HCT116 (cell line): Measurements from ENCODE around the gene TM7SF3. TPM values are rescaled to one million over a fixed set of nuclear protein-coding genes. Genes with fewer than 3 reads are reported as not detected.

Source experiments
- ATAC-seq: fragments of 200-7000 bp; cut with Tn5 transposase; 2 replicates; pipeline ENCODE4 v1.9.1; 2020; ENCODE audit warnings: mild to moderate bottlenecking, moderate library complexity
- Bru-seq: library from RNA; stranded (reverse); fragments of 400-500 nt; gene quantifications from one replicate; lab custom pipeline; 2021; lab: Mats Ljungman, UMichigan
- BruChase-seq, 2 experiments: library from RNA; stranded (reverse); fragments of 400-500 nt; gene quantifications; one replicate each; lab custom pipeline; 2021; lab: Mats Ljungman, UMichigan
- BruUV-seq: library from RNA; stranded (reverse); fragments of 400-500 nt; replicated peaks from 2 replicates; lab custom pipeline; 2021; lab: Mats Ljungman, UMichigan
- CTCF ChIA-PET: fragments of 300-600 bp; sonication (Branson Sonifier 250); formaldehyde crosslinking; loops from one replicate; lab custom pipeline; 2021; ENCODE audit warnings: antibody characterized with exemption; lab: Charles Lee
- POLR2A ChIA-PET: fragments of 300-600, 350-600 bp; sonication (Branson Sonifier 250); formaldehyde crosslinking; loops from one replicate; lab custom pipeline; 2021; ENCODE audit warnings: antibody characterized with exemption; lab: Charles Lee
- RAD21 ChIA-PET, 2 experiments: fragments of 300-600 bp; sonication (Branson Sonifier 250); formaldehyde crosslinking; loops; one replicate each; lab custom pipeline; 2023; ENCODE audit warnings: low total read pairs in 2 of 2; ENCODE audit not compliant: uncharacterized antibody in 2 of 2, unreplicated experiment in 2 of 2, low non-redundant PET in 1 of 2; lab: Charles Lee
- DNase-seq: peaks from one replicate; pipeline ENCODE4 v3.0.0-alpha.2; 2010; ENCODE audit warnings: low read depth, low spot score
- H2AFZ ChIP-seq: fragments of 200-600 bp; shearing (Covaris generic), sonication (generic); 2 replicates; pipeline ENCODE4 v1.6.1; 2017; ENCODE audit warnings: low read depth, mixed run types, mixed read lengths, antibody characterized with exemption, low read length; ENCODE audit not compliant: poor library complexity, severe bottlenecking
- H3K27ac ChIP-seq: 2 replicates; pipeline ENCODE4 v1.5.1; 2012; ENCODE audit warnings: low read depth, low read length
- H3K27me3 ChIP-seq: fragments of 200-600 bp; sonication (generic); 2 replicates; pipeline ENCODE4 v1.6.1; 2016; ENCODE audit warnings: mixed run types, low read length, mixed read lengths; ENCODE audit not compliant: insufficient read depth
- H3K36me3 ChIP-seq, 2 experiments: fragments of 200-500 bp in 1 of 2; fragments of 200-600 bp in 1 of 2; sonication (Bioruptor generic) in 1 of 2; sonication (generic) in 1 of 2; 2 replicates each; pipeline versions ENCODE4 v1.5.1 to v1.6.1; 2014 to 2016; ENCODE audit warnings: low read length in 2 of 2, inconsistent platforms in 1 of 2, mixed read lengths in 1 of 2, mixed run types in 1 of 2; ENCODE audit not compliant: insufficient read depth in 2 of 2, control insufficient read depth in 1 of 2
- H3K4me1 ChIP-seq, 2 experiments: fragments of 200-600 bp in 1 of 2; sonication (generic) in 1 of 2; 2 replicates each; pipeline versions ENCODE4 v1.5.1 to v1.6.1; 2012 to 2017; ENCODE audit warnings: low read length in 2 of 2, inconsistent platforms in 1 of 2, mild to moderate bottlenecking in 1 of 2, mixed read lengths in 1 of 2, mixed run types in 1 of 2, moderate library complexity in 1 of 2; ENCODE audit not compliant: insufficient read depth in 2 of 2, control insufficient read depth in 1 of 2
- H3K4me2 ChIP-seq: fragments of 200-600 bp; sonication (generic); 2 replicates; pipeline ENCODE4 v1.6.1; 2017; ENCODE audit warnings: mixed run types, low read length, mixed read lengths
- H3K4me3 ChIP-seq, 2 experiments: fragments of 200-600 bp in 1 of 2; sonication (generic) in 1 of 2; replicated peaks in 1 of 2; 2 replicates each; pipeline ENCODE4 v1.5.1; 2011 to 2016; ENCODE audit warnings: low read length in 2 of 2, control low read depth in 1 of 2, low read depth in 1 of 2, mild to moderate bottlenecking in 1 of 2, mixed read lengths in 1 of 2, mixed run types in 1 of 2
- H3K79me2 ChIP-seq: fragments of 200-600 bp; sonication (generic); 2 replicates; pipeline ENCODE4 v1.6.1; 2017; ENCODE audit warnings: mild to moderate bottlenecking, mixed run types, low read length, moderate library complexity, mixed read lengths; ENCODE audit not compliant: insufficient read depth
- H3K9ac ChIP-seq: fragments of 200-600 bp; sonication (generic); 2 replicates; pipeline ENCODE4 v1.6.1; 2016; ENCODE audit warnings: low read length, mixed read lengths
- H3K9me2 ChIP-seq: fragments of 200-600 bp; sonication (generic), shearing (Covaris generic); 2 replicates; pipeline ENCODE4 v1.6.1; 2017; ENCODE audit warnings: mixed run types, mild to moderate bottlenecking, moderate library complexity; ENCODE audit not compliant: insufficient read depth
- H3K9me3 ChIP-seq, 2 experiments: fragments of 200-500 bp in 1 of 2; fragments of 200-600 bp in 1 of 2; sonication (Bioruptor generic) in 1 of 2; sonication (generic) in 1 of 2; 2 replicates each; pipeline ENCODE4 v1.6.1; 2014 to 2017; ENCODE audit warnings: low read length in 2 of 2, mixed read lengths in 2 of 2, inconsistent platforms in 1 of 2, low read depth in 1 of 2, mild to moderate bottlenecking in 1 of 2, mixed run types in 1 of 2, moderate library complexity in 1 of 2; ENCODE audit not compliant: control insufficient read depth in 1 of 2, insufficient read depth in 1 of 2
- H4K20me1 ChIP-seq: fragments of 200-600 bp; sonication (generic), shearing (Covaris generic); 2 replicates; pipeline ENCODE4 v1.6.1; 2017; ENCODE audit warnings: mixed run types, mild to moderate bottlenecking, moderate library complexity; ENCODE audit not compliant: insufficient read depth
- CEBPB ChIP-seq: IDR thresholded peaks from 2 replicates; pipeline ENCODE4 v1.6.1; 2012; ENCODE audit warnings: low read depth
- EZH2 ChIP-seq: fragments of 200-600 bp; sonication (generic); IDR thresholded peaks from 2 replicates; pipeline ENCODE4 v1.6.1; 2017; ENCODE audit warnings: antibody characterized with exemption, mixed run types
- FOSL1 ChIP-seq: IDR thresholded peaks from 2 replicates; pipeline ENCODE4 v1.6.1; 2012; ENCODE audit warnings: low read depth
- JUND ChIP-seq: IDR thresholded peaks from 2 replicates; pipeline ENCODE4 v1.6.1; 2012
- POLR2A ChIP-seq: IDR thresholded peaks from 2 replicates; pipeline ENCODE4 v1.7.0; 2011; ENCODE audit warnings: borderline replicate concordance; ENCODE audit not compliant: insufficient read depth, insufficient read length; ENCODE audit errors: extremely low read depth
- POLR2AphosphoS5 ChIP-seq: IDR thresholded peaks from 2 replicates; pipeline ENCODE4 v1.6.1; 2011; ENCODE audit warnings: mild to moderate bottlenecking, low read depth, low read length, moderate library complexity
- RAD21 ChIP-seq: IDR thresholded peaks from 2 replicates; pipeline ENCODE4 v1.6.1; 2012; ENCODE audit warnings: low read depth, mild to moderate bottlenecking
- SIN3A ChIP-seq: IDR thresholded peaks from 2 replicates; pipeline ENCODE4 v1.6.1; 2012; ENCODE audit warnings: low read depth
- SRF ChIP-seq: IDR thresholded peaks from 2 replicates; pipeline ENCODE4 v1.6.1; 2012; ENCODE audit warnings: low read depth
- TCF7L2 ChIP-seq: IDR thresholded peaks from 2 replicates; pipeline ENCODE4 v1.7.0; 2011; ENCODE audit warnings: borderline replicate concordance, inconsistent platforms; ENCODE audit not compliant: insufficient read depth, insufficient read length; ENCODE audit errors: extremely low read depth
- YY1 ChIP-seq: IDR thresholded peaks from 2 replicates; pipeline ENCODE4 v1.6.1; 2011; ENCODE audit warnings: low read length, low read depth, moderate library complexity, mild to moderate bottlenecking; ENCODE audit not compliant: insufficient replicate concordance; ENCODE audit errors: extremely low read depth
- ZFX ChIP-seq: fragments of 450-650 bp; IDR thresholded peaks from 2 replicates; pipeline ENCODE4 v1.6.1; 2017
- ZNF274 ChIP-seq: fragments of 200-500 bp; sonication (Bioruptor generic); IDR thresholded peaks from 2 replicates; pipeline ENCODE4 v1.6.1; 2014; ENCODE audit warnings: mild to moderate bottlenecking, low read depth, low read length, inconsistent platforms
- intact Hi-C: fragments of 100-400 bp; cut with micrococcal nuclease; formaldehyde crosslinking; loops from 2 replicates; pipeline ENCODE4 v1.10.0; 2022
- long read RNA-seq: library from polyadenylated mRNA; unstranded; transcript quantifications from one replicate; pipeline ENCODE4 v2.0.0, GENCODE V29; 2021; ENCODE audit not compliant: unreplicated experiment
- polyA plus RNA-seq: library from polyadenylated mRNA; unstranded; fragments of >200 nt; gene quantifications from 2 replicates; pipeline ENCODE4 v1.2.1, GENCODE V29; 2012; ENCODE audit warnings: missing spikeins
- total RNA-seq: library from RNA; stranded (reverse); gene quantifications from one replicate; pipeline ENCODE4 v1.2.1, GENCODE V29; 2021; ENCODE audit not compliant: unreplicated experiment
- TF ChIP-seq, protein P1 (sequence below): IDR thresholded peaks from 2 replicates; pipeline ENCODE4 v1.6.1; 2011; ENCODE audit warnings: mild to moderate bottlenecking, low read length, moderate library complexity; ENCODE audit not compliant: insufficient replicate concordance; ENCODE audit errors: extremely low read depth
- TF ChIP-seq, protein P2 (sequence below): IDR thresholded peaks from 2 replicates; pipeline ENCODE4 v1.6.1; 2012
- TF ChIP-seq, protein P3 (sequence below): IDR thresholded peaks from 2 replicates; pipeline ENCODE4 v1.6.1; 2012
- TF ChIP-seq, protein P4 (sequence below), 3 experiments: fragments of 200-600 bp in 1 of 3; sonication (generic) in 1 of 3; IDR thresholded peaks in 2 of 3; conservative IDR thresholded peaks in 1 of 3; 2 replicates each; pipeline ENCODE4 v1.5.1; 2012 to 2017; ENCODE audit warnings: low read depth in 2 of 3, low read length in 2 of 3, antibody characterized with exemption in 1 of 3, borderline replicate concordance in 1 of 3, control low read depth in 1 of 3, mild to moderate bottlenecking in 1 of 3, mixed read lengths in 1 of 3, mixed run types in 1 of 3, moderate library complexity in 1 of 3; ENCODE audit not compliant: insufficient read depth in 1 of 3

TM7SF3 gene, protein sequence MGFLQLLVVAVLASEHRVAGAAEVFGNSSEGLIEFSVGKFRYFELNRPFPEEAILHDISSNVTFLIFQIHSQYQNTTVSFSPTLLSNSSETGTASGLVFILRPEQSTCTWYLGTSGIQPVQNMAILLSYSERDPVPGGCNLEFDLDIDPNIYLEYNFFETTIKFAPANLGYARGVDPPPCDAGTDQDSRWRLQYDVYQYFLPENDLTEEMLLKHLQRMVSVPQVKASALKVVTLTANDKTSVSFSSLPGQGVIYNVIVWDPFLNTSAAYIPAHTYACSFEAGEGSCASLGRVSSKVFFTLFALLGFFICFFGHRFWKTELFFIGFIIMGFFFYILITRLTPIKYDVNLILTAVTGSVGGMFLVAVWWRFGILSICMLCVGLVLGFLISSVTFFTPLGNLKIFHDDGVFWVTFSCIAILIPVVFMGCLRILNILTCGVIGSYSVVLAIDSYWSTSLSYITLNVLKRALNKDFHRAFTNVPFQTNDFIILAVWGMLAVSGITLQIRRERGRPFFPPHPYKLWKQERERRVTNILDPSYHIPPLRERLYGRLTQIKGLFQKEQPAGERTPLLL
- 46.5 TPM for total RNA-seq
- 32.8 and 42.6 TPM in 2 replicates for polyA plus RNA-seq
- Bru-seq, nascent RNA = percentile 77 among the genes with signal in this experiment
- BruChase-seq, experiment 1, labeled RNA remaining after a 6-hour chase = percentile 75 among the genes with signal in this experiment
- BruChase-seq, experiment 2, labeled RNA remaining after a 2-hour chase = percentile 84 among the genes with signal in this experiment
- long read RNA-seq, transcript TM7SF3-201 (12 exons, 2,709 nt) = major isoform, 35 of 107 reads
- long read RNA-seq, partial matches to known transcripts = 11 of 107 reads
- long read RNA-seq, other reads (novel, unspliced or antisense) = 60 of 107 reads

DNA sequence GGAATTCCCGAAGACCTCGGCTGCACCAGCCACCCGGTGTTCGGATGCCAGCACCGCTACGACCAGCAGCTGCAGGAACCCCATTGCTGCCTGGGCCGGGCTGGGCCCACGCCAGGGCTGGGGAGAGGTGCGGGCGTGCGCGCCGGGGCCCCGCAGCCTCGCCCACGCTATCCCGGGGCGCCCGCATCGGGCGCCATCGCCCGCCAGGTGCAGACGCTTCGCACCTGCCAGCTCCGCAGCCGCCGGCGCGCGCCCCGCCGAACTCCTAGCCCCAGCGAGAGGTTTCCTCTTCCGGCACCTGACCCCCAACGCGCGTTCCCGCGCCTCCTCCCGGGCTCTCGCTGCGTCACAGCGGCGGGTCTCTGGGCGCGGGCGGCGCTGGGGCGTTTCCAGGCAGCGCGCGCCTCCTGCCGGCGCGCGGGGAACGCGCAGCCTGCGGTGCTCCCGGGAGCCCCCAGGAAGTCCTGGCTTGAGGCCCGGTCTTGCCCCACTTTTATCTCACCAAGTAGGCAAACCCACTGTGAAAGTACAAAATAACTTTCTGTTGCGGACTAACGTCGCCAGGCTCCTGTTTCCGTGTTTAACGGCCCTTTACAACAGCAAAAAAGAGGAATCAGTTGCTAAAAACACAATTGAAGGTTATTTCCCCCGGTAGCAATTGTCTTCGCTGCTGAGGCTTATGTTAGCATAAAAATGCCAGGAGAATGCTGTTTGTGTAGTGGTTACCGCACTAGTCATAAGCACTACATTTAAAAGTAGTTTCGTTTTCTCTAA is at the start of gene TM7SF3:
Gene TM7SF3, minus strand, starts transcription at position 300 of the 774 bp plus-strand sequence. Its CDS starts 216 bp downstream, at position 84.
- Histone ChIP-seq H3K4me3 (peak within 1 kb of the TSS; percentile 47 to 87), H3K9me3 (no peaks in the 10 kb centered on the region), H3K9me2 (no peaks in the 10 kb centered on the region), H4K20me1 (no peaks in the 10 kb centered on the region), H3K4me1 (peaks cover 18 to 34% of the 10 kb centered on the region in 2 experiments; a peak in 3 of 4 replicates), H3K4me2 (peak within 1 kb of the TSS; percentile 99), H3K79me2 (peaks cover 37% of the 10 kb centered on the region), H3K36me3 (no peaks in the 10 kb centered on the region; a peak in 1 of 4 replicates), H3K9ac (peak within 1 kb of the TSS; percentile 70), H3K27me3 (no peaks in the 10 kb centered on the region), H2AFZ (peak within 1 kb of the TSS; percentile 65), H3K27ac (peak within 1 kb of the TSS; percentile 61)
- DNase-seq = peak; percentile 77
- ChIA-PET POLR2A (interaction anchor here (1.0 kb wide), 1 partner anchor 8 kb away, joined by 3 read pairs; the partner anchor contains the start of gene MED21), CTCF (interaction anchor here (0.8 to 2.6 kb wide), 9 partner anchors 9 to 291 kb away, joined by 3 to 68 read pairs (median 4); partner anchors contain the start of gene MED21), RAD21 (no interaction called here)
- ATAC-seq = peak; percentile 95
- intact Hi-C loops = loop anchor here (2.0 to 10.0 kb wide), 3 partner anchors 77 to 691 kb away; partner anchors contain the start of genes FGFR1OP2 and INTS13
- BruUV-seq = no TSS peak
- TF ChIP-seq, protein P1, sequence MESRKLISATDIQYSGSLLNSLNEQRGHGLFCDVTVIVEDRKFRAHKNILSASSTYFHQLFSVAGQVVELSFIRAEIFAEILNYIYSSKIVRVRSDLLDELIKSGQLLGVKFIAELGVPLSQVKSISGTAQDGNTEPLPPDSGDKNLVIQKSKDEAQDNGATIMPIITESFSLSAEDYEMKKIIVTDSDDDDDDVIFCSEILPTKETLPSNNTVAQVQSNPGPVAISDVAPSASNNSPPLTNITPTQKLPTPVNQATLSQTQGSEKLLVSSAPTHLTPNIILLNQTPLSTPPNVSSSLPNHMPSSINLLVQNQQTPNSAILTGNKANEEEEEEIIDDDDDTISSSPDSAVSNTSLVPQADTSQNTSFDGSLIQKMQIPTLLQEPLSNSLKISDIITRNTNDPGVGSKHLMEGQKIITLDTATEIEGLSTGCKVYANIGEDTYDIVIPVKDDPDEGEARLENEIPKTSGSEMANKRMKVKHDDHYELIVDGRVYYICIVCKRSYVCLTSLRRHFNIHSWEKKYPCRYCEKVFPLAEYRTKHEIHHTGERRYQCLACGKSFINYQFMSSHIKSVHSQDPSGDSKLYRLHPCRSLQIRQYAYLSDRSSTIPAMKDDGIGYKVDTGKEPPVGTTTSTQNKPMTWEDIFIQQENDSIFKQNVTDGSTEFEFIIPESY = peak; percentile 59
- TF ChIP-seq SRF (no peak), ZFX (no peak), EZH2 (no peak), TCF7L2 (peak; percentile 34), FOSL1 (no peak), JUND (no peak), POLR2AphosphoS5 (peak; percentile 85), CEBPB (no peak), POLR2A (peak; percentile 47), ZNF274 (no peak), RAD21 (peak; percentile 82), SIN3A (peak; percentile 19; the same call in 1 of the 2 replicates), YY1 (peak; percentile 68)
- TF ChIP-seq, protein P2, sequence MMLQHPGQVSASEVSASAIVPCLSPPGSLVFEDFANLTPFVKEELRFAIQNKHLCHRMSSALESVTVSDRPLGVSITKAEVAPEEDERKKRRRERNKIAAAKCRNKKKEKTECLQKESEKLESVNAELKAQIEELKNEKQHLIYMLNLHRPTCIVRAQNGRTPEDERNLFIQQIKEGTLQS = no peak
- TF ChIP-seq, protein P3, sequence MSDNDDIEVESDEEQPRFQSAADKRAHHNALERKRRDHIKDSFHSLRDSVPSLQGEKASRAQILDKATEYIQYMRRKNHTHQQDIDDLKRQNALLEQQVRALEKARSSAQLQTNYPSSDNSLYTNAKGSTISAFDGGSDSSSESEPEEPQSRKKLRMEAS = peak; percentile 96
- TF ChIP-seq, protein P4, sequence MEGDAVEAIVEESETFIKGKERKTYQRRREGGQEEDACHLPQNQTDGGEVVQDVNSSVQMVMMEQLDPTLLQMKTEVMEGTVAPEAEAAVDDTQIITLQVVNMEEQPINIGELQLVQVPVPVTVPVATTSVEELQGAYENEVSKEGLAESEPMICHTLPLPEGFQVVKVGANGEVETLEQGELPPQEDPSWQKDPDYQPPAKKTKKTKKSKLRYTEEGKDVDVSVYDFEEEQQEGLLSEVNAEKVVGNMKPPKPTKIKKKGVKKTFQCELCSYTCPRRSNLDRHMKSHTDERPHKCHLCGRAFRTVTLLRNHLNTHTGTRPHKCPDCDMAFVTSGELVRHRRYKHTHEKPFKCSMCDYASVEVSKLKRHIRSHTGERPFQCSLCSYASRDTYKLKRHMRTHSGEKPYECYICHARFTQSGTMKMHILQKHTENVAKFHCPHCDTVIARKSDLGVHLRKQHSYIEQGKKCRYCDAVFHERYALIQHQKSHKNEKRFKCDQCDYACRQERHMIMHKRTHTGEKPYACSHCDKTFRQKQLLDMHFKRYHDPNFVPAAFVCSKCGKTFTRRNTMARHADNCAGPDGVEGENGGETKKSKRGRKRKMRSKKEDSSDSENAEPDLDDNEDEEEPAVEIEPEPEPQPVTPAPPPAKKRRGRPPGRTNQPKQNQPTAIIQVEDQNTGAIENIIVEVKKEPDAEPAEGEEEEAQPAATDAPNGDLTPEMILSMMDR (IDR thresholded peaks at IDR 0.05 in 2 of 3, conservative IDR thresholded peaks at IDR 0.05 in 1 of 3; ENCODE audit: borderline replicate concordance in 1 of 3, insufficient read depth in 1 of 3, low read depth in 2 of 3, low read length in 2 of 3) = peak; percentile 78 to 97 (median 84)
